SK-N-SH treated with all-trans-retinoic acid at 6 μM for 48 hours (cell line): ENCODE data around the gene HRH1.

Experiments used
- ATAC-seq: fragments of 200-7000 bp; cut with Tn5 transposase; 3 replicates; pipeline ENCODE4 v1.9.1; 2020; ENCODE audit warnings: mild to moderate bottlenecking, moderate library complexity
- ARNTL ChIP-seq: fragments of 450-650 bp; formaldehyde crosslinking; IDR thresholded peaks from 2 replicates; pipeline ENCODE4 v1.5.0; 2020; ENCODE audit warnings: low read depth, mild to moderate bottlenecking, moderate library complexity, borderline replicate concordance
- BACH2 ChIP-seq: fragments of 250-450 bp; sonication (Bioruptor Pico); IDR thresholded peaks from 2 replicates; pipeline ENCODE4 v1.9.0; 2021; ENCODE audit warnings: mild to moderate bottlenecking, borderline replicate concordance
- CSDC2 ChIP-seq: fragments of 250-450 bp; sonication (Bioruptor Pico); IDR thresholded peaks from 2 replicates; pipeline ENCODE4 v1.5.0; 2020; ENCODE audit warnings: mild to moderate bottlenecking, moderate library complexity
- GLIS3 ChIP-seq: fragments of 250-450 bp; sonication (Bioruptor Pico); IDR thresholded peaks from 2 replicates; pipeline ENCODE4 v1.5.0; 2020; ENCODE audit warnings: mild to moderate bottlenecking, moderate library complexity
- ISL1 ChIP-seq: fragments of 250-450 bp; sonication (Bioruptor Pico); IDR thresholded peaks from 2 replicates; pipeline ENCODE4 v2.1.2; 2022; ENCODE audit warnings: mild to moderate bottlenecking, moderate library complexity
- OSR1 ChIP-seq: fragments of 250-450 bp; sonication (Bioruptor Pico); IDR thresholded peaks from 2 replicates; pipeline ENCODE4 v1.8.0; 2022; ENCODE audit warnings: moderate library complexity, mild to moderate bottlenecking, inconsistent platforms
- PPARA ChIP-seq: fragments of 250-450 bp; sonication (Bioruptor Pico); IDR thresholded peaks from 2 replicates; pipeline ENCODE4 v1.5.0; 2020; ENCODE audit warnings: mild to moderate bottlenecking, borderline replicate concordance
- RARB ChIP-seq: fragments of 250-450 bp; sonication (Bioruptor Pico); IDR thresholded peaks from 2 replicates; pipeline ENCODE4 v1.8.0; 2021; ENCODE audit warnings: mild to moderate bottlenecking, moderate library complexity
- SNAI2 ChIP-seq: fragments of 250-450 bp; sonication (Bioruptor Pico); IDR thresholded peaks from 2 replicates; pipeline ENCODE4 v1.5.0; 2020; ENCODE audit warnings: mild to moderate bottlenecking, moderate library complexity
- TCF4 ChIP-seq: fragments of 250-450 bp; sonication (Bioruptor Pico); IDR thresholded peaks from 2 replicates; pipeline ENCODE4 v1.8.0; 2021; ENCODE audit warnings: mild to moderate bottlenecking, moderate library complexity, borderline replicate concordance
- TOX ChIP-seq: fragments of 250-450 bp; sonication (Bioruptor Pico); IDR thresholded peaks from 2 replicates; pipeline ENCODE4 v1.8.0; 2021; ENCODE audit warnings: mild to moderate bottlenecking, moderate library complexity, borderline replicate concordance
- ZC3H10 ChIP-seq: fragments of 250-450 bp; sonication (Bioruptor Pico); IDR thresholded peaks from 2 replicates; pipeline ENCODE4 v1.5.1; 2021; ENCODE audit warnings: mild to moderate bottlenecking, moderate library complexity
- ZFP3 ChIP-seq: fragments of 250-450 bp; sonication (Bioruptor Pico); IDR thresholded peaks from 2 replicates; pipeline ENCODE4 v1.5.0; 2020; ENCODE audit warnings: mild to moderate bottlenecking, moderate library complexity
- ZFP30 ChIP-seq: fragments of 450-650 bp; formaldehyde crosslinking; IDR thresholded peaks from 2 replicates; pipeline ENCODE4 v1.5.0; 2022; ENCODE audit warnings: mild to moderate bottlenecking, moderate library complexity
- ZNF565 ChIP-seq: fragments of 450-650 bp; formaldehyde crosslinking; conservative IDR thresholded peaks from 2 replicates; pipeline ENCODE4 v1.5.0; 2020; ENCODE audit warnings: low read depth, mild to moderate bottlenecking, moderate library complexity
- ZNF8 ChIP-seq: fragments of 450-650 bp; formaldehyde crosslinking; IDR thresholded peaks from 2 replicates; pipeline ENCODE4 v1.5.0; 2020; ENCODE audit warnings: mild to moderate bottlenecking, moderate library complexity
- TF ChIP-seq, protein P1 (sequence below): fragments of 250-450 bp; sonication (Bioruptor Pico); IDR thresholded peaks from 2 replicates; pipeline ENCODE4 v1.8.0; 2020; ENCODE audit warnings: mild to moderate bottlenecking, moderate library complexity, borderline replicate concordance
- TF ChIP-seq, protein P2 (sequence below): fragments of 250-450 bp; sonication (Bioruptor Pico); IDR thresholded peaks from 2 replicates; pipeline ENCODE4 v1.8.0; 2021; ENCODE audit warnings: low read depth, mild to moderate bottlenecking, moderate library complexity, borderline replicate concordance
- TF ChIP-seq, protein P3 (sequence below): fragments of 250-450 bp; sonication (Bioruptor Pico); IDR thresholded peaks from 2 replicates; pipeline ENCODE4 v1.5.0; 2020; ENCODE audit warnings: mild to moderate bottlenecking, moderate library complexity
- TF ChIP-seq, protein P4 (sequence below): fragments of 250-450 bp; sonication (Bioruptor Pico); IDR thresholded peaks from 2 replicates; pipeline ENCODE4 v1.5.1; 2020; ENCODE audit warnings: low read depth, mild to moderate bottlenecking, moderate library complexity
- TF ChIP-seq, protein P5 (sequence below): fragments of 250-450 bp; sonication (Bioruptor Pico); IDR thresholded peaks from 2 replicates; pipeline ENCODE4 v1.5.1; 2021; ENCODE audit warnings: mild to moderate bottlenecking, moderate library complexity

Gene HRH1

DNA sequence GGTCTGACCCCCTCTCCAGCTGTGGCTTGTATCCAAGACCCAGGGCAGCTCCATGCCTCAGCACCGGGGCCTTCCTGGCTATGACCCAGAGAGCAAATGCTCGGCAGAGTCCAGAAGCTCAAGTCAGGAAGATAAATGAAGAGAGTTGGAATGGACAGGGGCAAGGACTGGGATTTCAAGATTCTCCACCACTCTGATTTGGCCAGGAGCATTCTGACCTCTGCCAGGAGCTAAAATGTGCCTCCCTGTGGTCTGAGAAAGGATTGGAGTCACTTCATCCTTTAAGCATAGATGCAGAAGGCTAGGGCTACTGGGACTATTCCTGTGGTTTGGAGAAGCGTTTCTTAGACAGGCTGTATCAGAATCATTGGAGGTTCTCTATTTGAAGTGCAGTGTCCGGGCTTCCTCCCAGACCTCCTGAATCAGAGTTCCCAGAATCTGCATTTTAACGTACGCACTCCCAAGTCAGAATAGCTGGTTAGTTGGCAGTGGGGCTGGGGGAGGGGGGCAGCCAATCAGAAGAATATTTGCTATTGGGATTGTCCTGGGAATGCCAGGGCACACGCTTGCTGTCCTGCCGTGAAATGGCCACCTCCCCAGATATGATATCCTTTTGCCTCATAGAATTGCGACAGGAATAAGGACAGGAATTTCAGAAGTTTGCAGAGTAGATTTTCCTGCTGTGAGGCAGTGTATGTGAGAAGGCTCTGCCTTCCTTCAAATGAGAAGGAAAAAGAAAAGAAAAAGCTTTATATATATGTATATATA, 57.4 kb downstream of the HRH1 start:
- no peak for TF ChIP-seq CSDC2
- no peak for TF ChIP-seq ZNF8 (CRISPR knock-in tag)
- TF ChIP-seq, protein P1, sequence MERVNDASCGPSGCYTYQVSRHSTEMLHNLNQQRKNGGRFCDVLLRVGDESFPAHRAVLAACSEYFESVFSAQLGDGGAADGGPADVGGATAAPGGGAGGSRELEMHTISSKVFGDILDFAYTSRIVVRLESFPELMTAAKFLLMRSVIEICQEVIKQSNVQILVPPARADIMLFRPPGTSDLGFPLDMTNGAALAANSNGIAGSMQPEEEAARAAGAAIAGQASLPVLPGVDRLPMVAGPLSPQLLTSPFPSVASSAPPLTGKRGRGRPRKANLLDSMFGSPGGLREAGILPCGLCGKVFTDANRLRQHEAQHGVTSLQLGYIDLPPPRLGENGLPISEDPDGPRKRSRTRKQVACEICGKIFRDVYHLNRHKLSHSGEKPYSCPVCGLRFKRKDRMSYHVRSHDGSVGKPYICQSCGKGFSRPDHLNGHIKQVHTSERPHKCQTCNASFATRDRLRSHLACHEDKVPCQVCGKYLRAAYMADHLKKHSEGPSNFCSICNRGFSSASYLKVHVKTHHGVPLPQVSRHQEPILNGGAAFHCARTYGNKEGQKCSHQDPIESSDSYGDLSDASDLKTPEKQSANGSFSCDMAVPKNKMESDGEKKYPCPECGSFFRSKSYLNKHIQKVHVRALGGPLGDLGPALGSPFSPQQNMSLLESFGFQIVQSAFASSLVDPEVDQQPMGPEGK (CRISPR knock-in tag), result no peak
- TF ChIP-seq RARB (CRISPR knock-in tag), result no peak
- no peak for TF ChIP-seq ZNF565 (CRISPR knock-in tag)
- TF ChIP-seq, protein P2, sequence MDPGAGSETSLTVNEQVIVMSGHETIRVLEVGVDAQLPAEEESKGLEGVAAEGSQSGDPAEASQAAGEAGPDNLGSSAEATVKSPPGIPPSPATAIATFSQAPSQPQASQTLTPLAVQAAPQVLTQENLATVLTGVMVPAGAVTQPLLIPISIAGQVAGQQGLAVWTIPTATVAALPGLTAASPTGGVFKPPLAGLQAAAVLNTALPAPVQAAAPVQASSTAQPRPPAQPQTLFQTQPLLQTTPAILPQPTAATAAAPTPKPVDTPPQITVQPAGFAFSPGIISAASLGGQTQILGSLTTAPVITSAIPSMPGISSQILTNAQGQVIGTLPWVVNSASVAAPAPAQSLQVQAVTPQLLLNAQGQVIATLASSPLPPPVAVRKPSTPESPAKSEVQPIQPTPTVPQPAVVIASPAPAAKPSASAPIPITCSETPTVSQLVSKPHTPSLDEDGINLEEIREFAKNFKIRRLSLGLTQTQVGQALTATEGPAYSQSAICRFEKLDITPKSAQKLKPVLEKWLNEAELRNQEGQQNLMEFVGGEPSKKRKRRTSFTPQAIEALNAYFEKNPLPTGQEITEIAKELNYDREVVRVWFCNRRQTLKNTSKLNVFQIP (CRISPR knock-in tag), result no peak
- TF ChIP-seq SNAI2 (CRISPR knock-in tag), result no peak
- TF ChIP-seq ZFP3 (CRISPR knock-in tag), result no peak
- TF ChIP-seq TOX, result no peak
- TF ChIP-seq PPARA (CRISPR knock-in tag), result no peak
- TF ChIP-seq, protein P3, sequence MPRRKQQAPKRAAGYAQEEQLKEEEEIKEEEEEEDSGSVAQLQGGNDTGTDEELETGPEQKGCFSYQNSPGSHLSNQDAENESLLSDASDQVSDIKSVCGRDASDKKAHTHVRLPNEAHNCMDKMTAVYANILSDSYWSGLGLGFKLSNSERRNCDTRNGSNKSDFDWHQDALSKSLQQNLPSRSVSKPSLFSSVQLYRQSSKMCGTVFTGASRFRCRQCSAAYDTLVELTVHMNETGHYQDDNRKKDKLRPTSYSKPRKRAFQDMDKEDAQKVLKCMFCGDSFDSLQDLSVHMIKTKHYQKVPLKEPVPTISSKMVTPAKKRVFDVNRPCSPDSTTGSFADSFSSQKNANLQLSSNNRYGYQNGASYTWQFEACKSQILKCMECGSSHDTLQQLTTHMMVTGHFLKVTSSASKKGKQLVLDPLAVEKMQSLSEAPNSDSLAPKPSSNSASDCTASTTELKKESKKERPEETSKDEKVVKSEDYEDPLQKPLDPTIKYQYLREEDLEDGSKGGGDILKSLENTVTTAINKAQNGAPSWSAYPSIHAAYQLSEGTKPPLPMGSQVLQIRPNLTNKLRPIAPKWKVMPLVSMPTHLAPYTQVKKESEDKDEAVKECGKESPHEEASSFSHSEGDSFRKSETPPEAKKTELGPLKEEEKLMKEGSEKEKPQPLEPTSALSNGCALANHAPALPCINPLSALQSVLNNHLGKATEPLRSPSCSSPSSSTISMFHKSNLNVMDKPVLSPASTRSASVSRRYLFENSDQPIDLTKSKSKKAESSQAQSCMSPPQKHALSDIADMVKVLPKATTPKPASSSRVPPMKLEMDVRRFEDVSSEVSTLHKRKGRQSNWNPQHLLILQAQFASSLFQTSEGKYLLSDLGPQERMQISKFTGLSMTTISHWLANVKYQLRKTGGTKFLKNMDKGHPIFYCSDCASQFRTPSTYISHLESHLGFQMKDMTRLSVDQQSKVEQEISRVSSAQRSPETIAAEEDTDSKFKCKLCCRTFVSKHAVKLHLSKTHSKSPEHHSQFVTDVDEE, result no peak
- TF ChIP-seq, protein P4, sequence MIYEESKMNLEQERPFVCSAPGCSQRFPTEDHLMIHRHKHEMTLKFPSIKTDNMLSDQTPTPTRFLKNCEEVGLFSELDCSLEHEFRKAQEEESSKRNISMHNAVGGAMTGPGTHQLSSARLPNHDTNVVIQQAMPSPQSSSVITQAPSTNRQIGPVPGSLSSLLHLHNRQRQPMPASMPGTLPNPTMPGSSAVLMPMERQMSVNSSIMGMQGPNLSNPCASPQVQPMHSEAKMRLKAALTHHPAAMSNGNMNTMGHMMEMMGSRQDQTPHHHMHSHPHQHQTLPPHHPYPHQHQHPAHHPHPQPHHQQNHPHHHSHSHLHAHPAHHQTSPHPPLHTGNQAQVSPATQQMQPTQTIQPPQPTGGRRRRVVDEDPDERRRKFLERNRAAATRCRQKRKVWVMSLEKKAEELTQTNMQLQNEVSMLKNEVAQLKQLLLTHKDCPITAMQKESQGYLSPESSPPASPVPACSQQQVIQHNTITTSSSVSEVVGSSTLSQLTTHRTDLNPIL (CRISPR knock-in tag), result no peak
- no peak; the same call in 1 of the 2 replicates for TF ChIP-seq GLIS3 (CRISPR knock-in tag)
- peak; percentile 85 for ATAC-seq

DNA sequence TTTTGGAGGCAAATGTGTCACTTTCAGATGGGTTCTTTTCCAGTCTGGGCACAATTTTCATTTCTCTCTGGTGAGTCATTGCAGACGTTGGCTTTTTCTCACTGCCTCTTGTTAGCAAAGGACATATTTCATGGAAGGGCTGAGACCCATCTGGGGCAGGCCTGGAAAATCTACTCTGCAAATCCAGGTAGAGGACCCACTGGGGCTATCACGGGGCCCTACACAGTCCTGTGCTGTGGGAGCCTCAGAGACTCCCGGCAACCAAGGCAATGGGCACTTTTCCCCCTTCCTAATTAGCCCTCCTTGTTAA, 58.0 kb downstream of the HRH1 start:
- ATAC-seq, result peak; percentile 66
- no peak; the same call in 1 of the 2 replicates for TF ChIP-seq GLIS3 (CRISPR knock-in tag)
- TF ChIP-seq ISL1 (CRISPR knock-in tag), result peak; percentile 46; the same call in 1 of the 2 replicates
- no peak for TF ChIP-seq BACH2 (CRISPR knock-in tag)
- TF ChIP-seq, all 23 proteins: peak for 1

DNA sequence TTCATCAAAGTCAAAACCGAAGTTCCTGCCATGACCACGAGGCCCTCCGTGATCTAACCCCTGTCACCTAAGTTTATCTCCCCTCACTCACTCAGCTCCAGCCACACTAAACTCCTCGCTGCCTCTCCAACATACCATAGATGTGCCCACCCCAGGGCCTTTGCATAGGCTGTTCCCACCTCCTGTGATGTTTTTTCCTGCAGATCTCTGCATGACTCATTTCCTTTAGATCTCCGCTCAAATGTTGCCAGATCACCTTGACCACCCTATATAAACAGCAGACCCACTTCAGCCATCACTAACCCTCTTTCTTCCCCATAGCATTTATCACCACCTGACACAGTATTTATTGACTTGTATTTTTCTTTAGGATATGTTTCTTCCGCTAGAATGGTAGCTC, 58.5 kb downstream of the HRH1 start:
- TF ChIP-seq ZNF8 (CRISPR knock-in tag) (no peak), CSDC2 (no peak), ZFP30 (no peak), ISL1 (CRISPR knock-in tag) (no peak), ZNF565 (CRISPR knock-in tag) (no peak), RARB (CRISPR knock-in tag) (no peak), ZC3H10 (CRISPR knock-in tag) (no peak), BACH2 (CRISPR knock-in tag) (no peak), TCF4 (no peak), ZFP3 (CRISPR knock-in tag) (no peak), OSR1 (no peak), ARNTL (CRISPR knock-in tag) (no peak)
- TF ChIP-seq, protein P3, result no peak
- TF ChIP-seq, protein P5, sequence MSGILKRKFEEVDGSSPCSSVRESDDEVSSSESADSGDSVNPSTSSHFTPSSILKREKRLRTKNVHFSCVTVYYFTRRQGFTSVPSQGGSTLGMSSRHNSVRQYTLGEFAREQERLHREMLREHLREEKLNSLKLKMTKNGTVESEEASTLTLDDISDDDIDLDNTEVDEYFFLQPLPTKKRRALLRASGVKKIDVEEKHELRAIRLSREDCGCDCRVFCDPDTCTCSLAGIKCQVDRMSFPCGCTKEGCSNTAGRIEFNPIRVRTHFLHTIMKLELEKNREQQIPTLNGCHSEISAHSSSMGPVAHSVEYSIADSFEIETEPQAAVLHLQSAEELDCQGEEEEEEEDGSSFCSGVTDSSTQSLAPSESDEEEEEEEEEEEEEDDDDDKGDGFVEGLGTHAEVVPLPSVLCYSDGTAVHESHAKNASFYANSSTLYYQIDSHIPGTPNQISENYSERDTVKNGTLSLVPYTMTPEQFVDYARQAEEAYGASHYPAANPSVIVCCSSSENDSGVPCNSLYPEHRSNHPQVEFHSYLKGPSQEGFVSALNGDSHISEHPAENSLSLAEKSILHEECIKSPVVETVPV (CRISPR knock-in tag), result no peak
- TF ChIP-seq, protein P1 (CRISPR knock-in tag), result no peak
- TF ChIP-seq, protein P4 (CRISPR knock-in tag), result no peak
- ATAC-seq, result no peak
